Activated effector memory CD4-positive, alpha-beta T cell treated with anti-CD3 and anti-CD28 coated beads, Interleukin-2, amount 50 U/mL, for 16 hours (primary cell): ENCODE data around the gene HSF4.

Experiments used
- DNase-seq: peaks from one replicate; pipeline ENCODE4 v3.0.0-alpha.2; 2020

The HSF4 gene

DNA sequence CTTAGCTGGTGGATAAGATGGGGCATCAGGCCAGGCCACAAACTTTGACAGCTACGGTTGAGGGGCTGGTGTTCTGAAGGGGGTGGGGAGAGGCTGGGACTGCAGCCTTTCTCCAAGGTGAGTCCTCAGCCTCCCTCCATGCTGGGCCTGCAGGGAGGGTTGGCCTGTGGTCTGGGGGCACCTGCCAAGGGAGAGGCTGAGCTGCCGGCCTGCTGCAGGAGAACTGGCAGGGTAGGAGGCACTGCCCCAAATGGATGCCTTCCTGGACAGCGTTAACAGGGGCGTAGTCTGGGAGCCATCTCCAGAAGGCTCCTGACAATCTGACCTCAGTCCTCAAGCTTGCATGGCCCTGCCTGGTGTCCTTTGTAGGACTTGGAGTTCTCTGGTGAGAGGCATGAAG is 39.5 kb downstream of the HSF4 start:
- no peak for DNase-seq

DNA sequence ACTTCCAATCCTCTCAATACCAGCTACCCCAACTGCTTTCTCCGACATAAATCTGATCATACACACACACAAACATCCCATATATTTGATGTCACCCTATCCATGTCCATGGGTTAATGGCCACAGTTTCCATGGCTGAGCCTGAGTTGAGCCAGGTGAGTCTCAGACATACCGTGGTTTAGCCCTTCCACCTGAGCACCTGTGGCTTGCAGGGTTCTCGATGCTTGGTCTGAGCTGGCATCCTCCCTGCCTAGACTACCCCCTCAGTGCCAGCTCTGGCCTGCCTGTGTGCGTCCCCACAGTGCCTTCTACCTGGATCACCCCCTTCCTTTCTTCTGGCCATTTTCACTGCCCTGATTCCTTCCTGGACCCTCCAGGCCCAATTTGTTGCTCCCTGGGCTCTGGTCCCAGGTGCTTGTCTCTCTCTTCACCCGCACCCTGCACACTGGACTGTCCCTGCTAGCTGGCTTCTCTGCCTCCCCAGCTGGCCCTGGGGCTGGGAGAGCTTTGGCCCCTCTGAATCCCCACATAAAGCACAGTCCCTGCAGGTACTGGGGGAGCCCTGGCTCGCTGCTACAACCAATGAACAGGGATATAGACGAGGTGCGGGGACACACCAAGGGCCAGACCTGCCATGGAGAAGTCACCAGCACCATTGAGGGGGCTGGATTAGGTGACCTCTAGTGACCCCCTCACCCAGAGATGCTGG is 41.7 kb downstream of the HSF4 start:
- DNase-seq, result no peak

DNA sequence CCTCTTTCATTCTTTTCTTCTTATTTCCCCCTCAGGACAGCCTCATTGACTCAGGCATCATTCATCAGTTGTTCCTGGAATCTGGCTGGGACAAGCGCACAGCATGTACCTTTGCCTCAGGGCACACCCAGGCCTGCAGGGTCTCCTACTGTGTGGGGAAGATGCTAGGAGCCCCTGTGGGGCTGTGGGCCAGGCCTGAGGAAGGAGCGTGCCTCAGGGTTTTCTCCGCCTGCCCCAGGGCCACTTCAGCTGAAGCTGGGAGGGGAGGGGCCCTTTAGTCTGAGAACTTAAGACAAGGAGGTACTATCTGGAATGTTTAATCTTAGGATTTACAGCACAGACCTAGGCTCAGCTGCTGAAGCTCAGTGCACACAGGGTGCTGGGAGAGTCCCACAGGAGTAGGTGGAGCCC is 42.3 kb downstream of the HSF4 start:
- DNase-seq, result no peak

DNA sequence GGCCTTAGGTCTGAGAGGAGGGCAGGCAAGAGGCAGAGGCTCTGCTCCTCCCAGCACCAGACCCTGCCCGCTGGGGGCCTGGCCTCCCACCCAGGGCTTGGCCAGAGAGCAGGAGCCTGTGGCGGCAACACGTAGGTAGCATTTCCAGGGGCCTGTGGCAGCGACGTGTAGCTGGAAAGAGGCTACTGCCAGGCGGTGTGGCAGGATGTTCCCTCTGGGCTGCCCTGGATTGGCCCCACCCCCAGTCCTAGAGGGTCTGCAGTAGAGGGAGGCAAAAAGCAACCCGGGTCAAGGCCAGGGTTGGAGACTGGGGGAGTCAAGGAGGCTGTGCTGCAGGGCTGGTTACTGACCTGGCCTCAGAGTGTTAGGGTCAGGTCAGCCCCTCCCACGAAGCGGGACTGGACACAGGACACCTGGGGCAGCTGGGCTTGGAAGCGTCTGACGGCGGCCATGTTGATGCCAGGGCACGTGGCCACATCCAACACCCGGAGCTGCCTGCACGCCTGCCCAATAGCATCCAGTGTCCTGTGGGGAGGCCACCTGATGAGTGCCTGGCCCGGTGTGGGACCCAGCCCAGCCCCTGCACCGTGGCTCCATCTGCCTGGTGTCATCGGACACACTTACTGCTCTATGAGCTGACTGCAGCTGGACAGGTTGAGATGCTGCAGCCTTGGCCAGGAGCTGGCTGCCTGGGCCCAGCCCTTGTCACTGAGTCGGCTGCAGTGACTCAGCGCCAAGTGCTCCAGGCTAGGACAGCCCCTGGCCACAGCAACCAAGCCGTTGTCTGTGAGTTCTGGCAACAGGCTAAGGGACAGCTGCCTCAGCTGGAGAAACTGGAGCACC is 42.9 kb downstream of the HSF4 start:
- DNase-seq, result no peak

- no peak for DNase-seq
Observed at GRCh38 chr16:67208154-67208896, 43.8 kb downstream of the HSF4 start.

DNA sequence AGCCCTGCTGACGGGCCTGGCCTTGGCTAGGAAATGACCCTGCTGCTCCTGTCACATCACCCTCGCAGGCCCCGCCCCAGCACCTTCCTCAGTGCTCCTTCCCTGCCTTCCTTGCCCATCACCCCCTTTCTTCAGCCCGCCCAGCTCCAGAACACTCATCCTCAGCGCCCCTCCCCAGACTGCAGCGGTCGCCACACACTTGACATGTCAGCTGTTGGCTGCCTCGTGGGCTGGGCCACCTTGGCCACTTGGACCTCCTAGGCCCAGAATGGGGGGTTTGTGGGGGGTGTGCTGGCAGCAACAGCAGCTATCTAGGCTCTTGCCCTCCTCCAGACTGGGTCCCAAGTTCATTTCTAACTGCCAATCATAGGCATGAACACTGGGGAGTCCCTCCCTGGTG is 45.0 kb downstream of the HSF4 start:
- DNase-seq, result no peak

DNA sequence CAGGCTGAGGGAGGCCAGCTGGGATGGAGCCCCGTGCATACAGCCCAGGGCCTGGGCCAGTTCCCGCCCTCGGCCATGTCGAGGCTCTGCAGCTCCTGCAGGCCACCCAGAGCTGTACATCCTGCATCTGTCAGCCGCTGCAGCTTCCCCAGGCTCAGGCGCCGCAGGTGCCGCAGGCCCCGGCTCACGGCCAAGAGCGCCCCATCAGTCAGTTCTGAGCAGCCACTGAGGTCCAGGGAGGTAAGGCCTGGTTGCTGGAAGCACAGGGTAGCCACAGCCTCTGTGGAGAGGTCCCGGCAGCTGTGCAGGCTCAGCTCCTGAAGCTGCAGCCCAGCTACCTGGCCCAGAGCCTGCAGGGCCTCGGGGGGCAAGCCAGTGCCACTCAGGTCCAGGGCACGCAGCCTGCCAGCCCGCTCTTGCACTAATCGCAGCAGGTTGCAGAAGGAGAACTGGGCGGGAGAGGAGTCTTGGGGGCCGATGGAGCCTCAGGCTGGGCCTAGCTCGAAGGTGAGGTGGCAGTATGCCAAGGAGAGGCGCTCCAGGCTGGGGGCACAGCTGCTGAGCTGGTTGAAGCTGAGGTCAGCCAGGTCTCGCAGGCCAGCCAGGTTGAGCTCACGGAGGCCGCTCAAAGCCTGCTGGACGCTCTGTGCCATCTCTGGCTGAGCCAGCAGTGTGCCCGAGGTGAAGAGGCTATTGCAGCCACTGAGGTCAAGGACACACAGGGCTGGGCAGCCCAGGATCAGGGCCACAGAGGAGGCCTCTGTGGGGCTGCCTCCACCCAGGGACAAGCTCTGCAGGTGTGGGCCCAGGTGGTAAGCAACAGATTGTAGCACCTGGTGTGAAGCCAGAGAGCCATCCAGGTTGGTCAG is 45.8 kb downstream of the HSF4 start:
- no peak for DNase-seq

- DNase-seq, result no peak
Observed at GRCh38 chr16:67211674-67212073, 47.1 kb downstream of the HSF4 start.

GRCh38 chr16:67212766-67213165 is 48.2 kb downstream of the HSF4 start:
- DNase-seq, result no peak

GRCh38 chr16:67213197-67214019 is 48.9 kb downstream of the HSF4 start:
- no peak for DNase-seq

DNA sequence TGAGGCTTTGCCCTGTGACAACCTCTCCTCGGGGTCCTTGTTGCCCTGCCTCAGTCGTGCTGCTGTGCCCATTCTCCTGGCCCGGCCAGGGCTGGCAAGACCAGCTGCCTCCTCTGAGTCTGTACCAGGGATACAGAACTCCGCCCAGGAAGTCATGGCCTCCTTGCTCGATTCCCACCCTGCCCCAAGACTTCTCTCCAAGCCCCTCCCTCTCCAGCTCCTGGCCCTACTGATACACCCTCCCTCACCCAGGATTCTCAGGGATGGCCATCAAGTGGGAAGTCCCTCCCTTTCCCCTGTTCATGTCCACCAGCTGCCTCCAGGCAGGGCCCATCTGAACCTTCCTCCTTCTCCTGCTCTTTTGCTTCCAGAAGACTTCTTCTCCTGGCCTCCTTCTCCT is 51.2 kb downstream of the HSF4 start:
- DNase-seq, result no peak

GRCh38 chr16:67216612-67217490 is 52.3 kb downstream of the HSF4 start:
- no peak for DNase-seq
